Fibroblast of pulmonary artery (primary cell): ENCODE results near the gene NOS1AP.

ENCODE experiments used
- DNase-seq: peaks from one replicate; pipeline ENCODE4 v3.0.0-alpha.2; 2010; ENCODE audit warnings: low read depth
- H3K4me3 ChIP-seq: replicated peaks from 2 replicates; pipeline ENCODE4 v1.5.1; 2011; ENCODE audit warnings: low read depth, mild to moderate bottlenecking, control low read depth, low read length, moderate library complexity
- CTCF ChIP-seq: IDR thresholded peaks from 2 replicates; pipeline ENCODE4 v1.5.1; 2011; ENCODE audit warnings: mild to moderate bottlenecking, control low read depth, low read length, inconsistent platforms; ENCODE audit errors: missing control alignments

Gene NOS1AP

DNA sequence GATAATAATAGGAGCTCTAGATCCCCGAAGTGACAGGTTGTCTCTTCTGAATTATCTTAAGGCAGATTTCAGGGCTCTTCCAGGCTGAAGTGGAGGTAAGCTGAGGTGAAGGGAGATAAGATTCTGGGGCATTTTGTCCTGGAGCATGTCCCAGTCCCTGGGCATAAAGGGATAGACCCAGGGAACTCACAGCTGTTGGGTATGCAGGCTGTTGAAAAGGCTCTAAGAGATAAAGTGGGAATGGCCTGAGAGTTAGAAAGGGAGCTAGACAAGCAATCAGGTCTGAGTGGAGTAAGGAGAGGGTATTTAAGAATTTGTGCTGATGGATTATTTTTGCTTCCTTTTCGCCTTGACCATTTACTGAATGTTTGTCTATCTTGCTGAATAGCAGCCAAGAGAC is 123.7 kb downstream of the NOS1AP start:
- no peak overlapping the region for H3K4me3 ChIP-seq
- TF ChIP-seq CTCF: no peak
- no peak for DNase-seq

DNA sequence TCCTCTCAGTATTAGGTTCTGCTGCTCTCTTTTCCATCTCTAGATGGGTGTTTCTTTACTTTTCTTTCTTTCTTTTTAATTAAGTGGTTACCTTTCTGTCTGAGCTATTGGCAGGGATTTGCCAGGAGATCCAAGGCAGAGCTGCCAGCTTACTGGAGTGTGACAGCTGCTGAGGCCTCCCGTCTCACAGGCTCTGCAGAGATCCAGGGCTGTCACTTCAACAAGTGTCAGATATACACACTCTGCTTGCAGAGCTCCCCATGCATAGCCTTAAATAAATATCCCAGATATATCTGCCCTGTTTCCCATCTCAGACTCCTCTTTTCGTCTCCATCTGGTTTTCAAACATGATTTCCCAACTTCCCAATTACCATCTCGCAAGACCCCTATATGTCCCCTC is 124.3 kb downstream of the NOS1AP start:
- H3K4me3 ChIP-seq: no peak overlapping the region
- DNase-seq: no peak
- no peak for TF ChIP-seq CTCF

DNA sequence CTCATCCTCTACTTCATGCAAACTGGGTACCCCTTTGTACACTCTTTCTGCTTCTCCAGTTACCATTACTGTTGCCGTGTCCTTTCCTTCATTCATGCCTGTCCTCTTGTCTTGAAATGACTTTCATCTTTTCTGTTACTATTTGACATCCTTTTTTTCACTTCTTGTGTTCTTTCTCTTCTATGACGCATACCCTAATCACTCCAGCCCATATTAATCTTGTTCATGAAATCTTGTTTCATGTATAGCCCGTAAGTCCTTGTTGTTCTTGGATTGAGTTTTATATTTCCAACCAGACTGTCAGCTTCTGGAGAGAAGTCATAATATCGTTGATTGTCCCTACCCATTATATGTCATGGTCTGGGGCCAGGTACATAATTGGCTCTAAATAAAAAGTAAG is 126.1 kb downstream of the NOS1AP start:
- H3K4me3 ChIP-seq: no peak overlapping the region
- TF ChIP-seq CTCF: no peak
- no peak for DNase-seq

GRCh38 chr1:162196387-162196786 is 126.9 kb downstream of the NOS1AP start:
- no peak for TF ChIP-seq CTCF
- no peak overlapping the region for H3K4me3 ChIP-seq
- no peak for DNase-seq

- no peak for DNase-seq
Observed at GRCh38 chr1:162197041-162197531, 127.6 kb downstream of the NOS1AP start.

GRCh38 chr1:162197615-162198421 is 128.3 kb downstream of the NOS1AP start:
- TF ChIP-seq CTCF: no peak
- no peak for DNase-seq

More at GRCh38 chr1:162197041-162197531, 127.6 kb downstream of the NOS1AP start:
- no peak for TF ChIP-seq CTCF
- no peak overlapping the region for H3K4me3 ChIP-seq

More at GRCh38 chr1:162197615-162198421, 128.3 kb downstream of the NOS1AP start:
- no peak overlapping the region for H3K4me3 ChIP-seq
